ENCODE data around the gene PDK4.
A peak's percentile ranks its signal among the peaks of the same experiment; 100 is the strongest.
"Not testable (repeated sequence)": the region's sequence is repeated elsewhere in the genome, so short reads cannot be mapped to it uniquely, and the experiment has no call there.

PDK4 gene

GRCh38 chr7:95569720-95570119, 26.6 kb downstream of the PDK4 start:
- no peak for TF ChIP-seq POLR2A (IDR thresholded peaks at IDR 0.05; ENCODE audit: low read depth, low read length)
- FAIRE-seq (no peak), DNase-seq (ENCODE audit: insufficient read length, low spot score) (no peak)

- no peak for DNase-seq (ENCODE audit: insufficient read length, low spot score)
- FAIRE-seq = no peak
- TF ChIP-seq POLR2A (IDR thresholded peaks at IDR 0.05; ENCODE audit: low read depth, low read length) = no peak
Observed at GRCh38 chr7:95560674-95561073, 35.6 kb downstream of the PDK4 start.

- FAIRE-seq (no peak), DNase-seq (ENCODE audit: insufficient read length, low spot score) (no peak)
- TF ChIP-seq POLR2A (IDR thresholded peaks at IDR 0.05; ENCODE audit: low read depth, low read length) = no peak
Observed at GRCh38 chr7:95558864-95559263, 37.5 kb downstream of the PDK4 start.

GRCh38 chr7:95556777-95557176, 39.5 kb downstream of the PDK4 start:
- TF ChIP-seq POLR2A (IDR thresholded peaks at IDR 0.05; ENCODE audit: low read depth, low read length) = no peak
- no peak for DNase-seq (ENCODE audit: insufficient read length, low spot score)
- FAIRE-seq = no peak

- FAIRE-seq = no peak
- TF ChIP-seq POLR2A (IDR thresholded peaks at IDR 0.05; ENCODE audit: low read depth, low read length) = no peak
- DNase-seq (ENCODE audit: insufficient read length, low spot score) = no peak
Observed at GRCh38 chr7:95553939-95554338, 42.4 kb downstream of the PDK4 start.

- not testable (repeated sequence) for FAIRE-seq
Observed at GRCh38 chr7:95552010-95552926, 44.0 kb downstream of the PDK4 start.

GRCh38 chr7:95550546-95550945, 45.8 kb downstream of the PDK4 start:
- FAIRE-seq (no peak), DNase-seq (ENCODE audit: insufficient read length, low spot score) (no peak)
- TF ChIP-seq POLR2A (IDR thresholded peaks at IDR 0.05; ENCODE audit: low read depth, low read length) = no peak

More at GRCh38 chr7:95552010-95552926, 44.0 kb downstream of the PDK4 start:
- not testable (repeated sequence) for DNase-seq (ENCODE audit: insufficient read length, low spot score)

GRCh38 chr7:95549818-95550529, 46.3 kb downstream of the PDK4 start:
- FAIRE-seq (peak; percentile 99), DNase-seq (ENCODE audit: insufficient read length, low spot score) (peak; percentile 81)
- TF ChIP-seq POLR2A (IDR thresholded peaks at IDR 0.05; ENCODE audit: low read depth, low read length) = no peak

- no peak for DNase-seq (ENCODE audit: insufficient read length, low spot score)
- no peak for FAIRE-seq
- no peak for TF ChIP-seq POLR2A (IDR thresholded peaks at IDR 0.05; ENCODE audit: low read depth, low read length)
Observed at GRCh38 chr7:95547361-95548348, 48.7 kb downstream of the PDK4 start.

- DNase-seq (ENCODE audit: insufficient read length, low spot score) = no peak
- FAIRE-seq = no peak
- TF ChIP-seq POLR2A (IDR thresholded peaks at IDR 0.05; ENCODE audit: low read depth, low read length) = no peak
Observed at GRCh38 chr7:95546647-95547046, 49.7 kb downstream of the PDK4 start.

GRCh38 chr7:95545673-95546072, 50.6 kb downstream of the PDK4 start:
- FAIRE-seq = no peak
- TF ChIP-seq POLR2A (IDR thresholded peaks at IDR 0.05; ENCODE audit: low read depth, low read length) = no peak
- no peak for DNase-seq (ENCODE audit: insufficient read length, low spot score)

- peak; percentile 77 for FAIRE-seq
- TF ChIP-seq POLR2A (IDR thresholded peaks at IDR 0.05; ENCODE audit: low read depth, low read length) = no peak
Observed at GRCh38 chr7:95545007-95545615, 51.2 kb downstream of the PDK4 start.

GRCh38 chr7:95544171-95544570, 52.1 kb downstream of the PDK4 start:
- no peak for TF ChIP-seq POLR2A (IDR thresholded peaks at IDR 0.05; ENCODE audit: low read depth, low read length)
- FAIRE-seq (no peak), DNase-seq (ENCODE audit: insufficient read length, low spot score) (no peak)

More at GRCh38 chr7:95545007-95545615, 51.2 kb downstream of the PDK4 start:
- peak; percentile 67 for DNase-seq (ENCODE audit: insufficient read length, low spot score)

All from H54 (cell line).